Medulla oblongata (tissue), 1 donor: Measurements from ENCODE around the gene HDHD2.

ENCODE experiments used
- DNase-seq: peaks from one replicate; pipeline ENCODE4 v3.0.0-alpha.2; 2015; ENCODE audit errors: extremely low spot score

HDHD2 gene

GRCh38 chr18:47062471-47062870 is 87.8 kb downstream of the HDHD2 start:
- no peak for DNase-seq
